IMR-90 (cell line): Measurements from ENCODE around the gene EXOC4. TPM values are rescaled to one million over a fixed set of nuclear protein-coding genes. Genes with fewer than 3 reads are reported as not detected.

Experiments used
- ATAC-seq: fragments of 200-7000 bp; cut with Tn5 transposase; 2 replicates; pipeline ENCODE4 v1.9.1; 2020; ENCODE audit warnings: low read depth, mild to moderate bottlenecking, moderate library complexity
- BruUV-seq: library from RNA; stranded (reverse); fragments of 400-500 nt; replicated peaks from 2 replicates; lab custom pipeline; 2021; lab: Mats Ljungman, UMichigan
- CTCF ChIA-PET: fragments of 300-600 bp; formaldehyde crosslinking; extraction: SDS; loops from one replicate; lab custom pipeline; 2021; ENCODE audit warnings: antibody characterized with exemption; lab: Yijun Ruan, JAX
- POLR2A ChIA-PET: fragments of 300-600 bp; sonication (Branson Sonifier 250); formaldehyde crosslinking; loops from one replicate; lab custom pipeline; 2022; ENCODE audit warnings: antibody characterized with exemption; ENCODE audit not compliant: unreplicated experiment; lab: Charles Lee
- DNase-seq: peaks from one replicate; pipeline ENCODE4 v3.0.0; 2013
- H2AFZ ChIP-seq: replicated peaks from 2 replicates; pipeline ENCODE3; 2013; ENCODE audit warnings: low read length, mild to moderate bottlenecking; ENCODE audit not compliant: poor library complexity
- H2AK5ac ChIP-seq: 2 replicates; pipeline ENCODE4 v1.6.1; 2013; ENCODE audit warnings: low read depth, low read length, inconsistent platforms
- H2AK9ac ChIP-seq: replicated peaks from 2 replicates; pipeline ENCODE3; 2013; ENCODE audit warnings: mild to moderate bottlenecking, low read depth, low read length, moderate library complexity; ENCODE audit not compliant: poor library complexity
- H2BK120ac ChIP-seq: 2 replicates; pipeline ENCODE4 v1.6.1; 2013; ENCODE audit warnings: low read depth, low read length, inconsistent platforms
- H2BK15ac ChIP-seq: 3 replicates; pipeline ENCODE4 v1.6.1; 2013; ENCODE audit warnings: low read depth, low read length, inconsistent platforms
- H2BK20ac ChIP-seq: 2 replicates; pipeline ENCODE4 v1.6.1; 2013; ENCODE audit warnings: low read depth, mild to moderate bottlenecking, inconsistent platforms, low read length, moderate library complexity
- H2BK5ac ChIP-seq: 2 replicates; pipeline ENCODE4 v1.6.1; 2013; ENCODE audit warnings: mild to moderate bottlenecking, low read depth, low read length, inconsistent platforms; ENCODE audit not compliant: poor library complexity, severe bottlenecking
- H3K14ac ChIP-seq: replicated peaks from 2 replicates; pipeline ENCODE4 v1.6.1; 2013; ENCODE audit warnings: low read depth, low read length, inconsistent platforms
- H3K18ac ChIP-seq: 2 replicates; pipeline ENCODE4 v1.6.1; 2013; ENCODE audit warnings: low read depth, low read length, control low read depth
- H3K23ac ChIP-seq: 2 replicates; pipeline ENCODE4 v1.6.1; 2013; ENCODE audit warnings: low read depth, low read length, inconsistent platforms
- H3K27ac ChIP-seq: 2 replicates; pipeline ENCODE4 v1.5.1; 2013; ENCODE audit warnings: mild to moderate bottlenecking, control low read depth, low read length; ENCODE audit not compliant: insufficient read depth
- H3K27me3 ChIP-seq: 2 replicates; pipeline ENCODE4 v1.6.1; 2013; ENCODE audit warnings: low read length; ENCODE audit not compliant: control insufficient read depth, insufficient read depth
- H3K36me3 ChIP-seq: 2 replicates; pipeline ENCODE4 v1.6.1; 2013; ENCODE audit warnings: low read length, mixed read lengths; ENCODE audit not compliant: control insufficient read depth, insufficient read depth
- H3K4ac ChIP-seq: 2 replicates; pipeline ENCODE4 v1.6.1; 2013; ENCODE audit warnings: low read depth, low read length, inconsistent platforms
- H3K4me1 ChIP-seq: 2 replicates; pipeline ENCODE4 v1.6.1; 2013; ENCODE audit warnings: low read length, mixed read lengths; ENCODE audit not compliant: control insufficient read depth, insufficient read depth
- H3K4me2 ChIP-seq: 2 replicates; pipeline ENCODE4 v1.6.1; 2013; ENCODE audit warnings: low read depth, mild to moderate bottlenecking, control low read depth, low read length, moderate library complexity
- H3K4me3 ChIP-seq: 2 replicates; pipeline ENCODE4 v1.5.1; 2013; ENCODE audit warnings: low read depth, mild to moderate bottlenecking, control low read depth, low read length, moderate library complexity; ENCODE audit not compliant: insufficient read depth
- H3K56ac ChIP-seq: 2 replicates; pipeline ENCODE4 v1.6.1; 2013; ENCODE audit warnings: low read length, inconsistent platforms; ENCODE audit not compliant: insufficient read depth; ENCODE audit errors: extremely low read depth
- H3K79me1 ChIP-seq, 2 experiments: 2 replicates each; pipeline ENCODE4 v1.6.1; 2013; ENCODE audit warnings: low read length in 2 of 2, inconsistent platforms in 1 of 2, low read depth in 1 of 2
- H3K9ac ChIP-seq: 2 replicates; pipeline ENCODE4 v1.6.1; 2013; ENCODE audit warnings: low read depth, low read length, control low read depth
- H3K9me1 ChIP-seq: 2 replicates; pipeline ENCODE4 v1.6.1; 2013; ENCODE audit warnings: low read length, inconsistent platforms; ENCODE audit not compliant: insufficient read depth
- H3K9me3 ChIP-seq: 2 replicates; pipeline ENCODE4 v1.6.1; 2013; ENCODE audit warnings: low read length; ENCODE audit not compliant: control insufficient read depth, insufficient read depth
- H4K20me1 ChIP-seq: 2 replicates; pipeline ENCODE4 v1.6.1; 2013; ENCODE audit warnings: low read length, inconsistent platforms; ENCODE audit not compliant: insufficient read depth
- H4K5ac ChIP-seq: 2 replicates; pipeline ENCODE4 v1.6.1; 2013; ENCODE audit warnings: mild to moderate bottlenecking, low read depth, low read length, control low read depth
- H4K8ac ChIP-seq, 2 experiments: 2 replicates each; pipeline ENCODE4 v1.6.1; 2013; ENCODE audit warnings: low read depth in 2 of 2, low read length in 2 of 2, control low read depth in 1 of 2, inconsistent platforms in 1 of 2
- H4K91ac ChIP-seq: 2 replicates; pipeline ENCODE4 v1.6.1; 2013; ENCODE audit warnings: low read depth, low read length, inconsistent platforms; ENCODE audit not compliant: insufficient read depth
- CEBPB ChIP-seq: IDR thresholded peaks from 2 replicates; pipeline ENCODE4 v1.6.1; 2012; ENCODE audit warnings: low read depth, low read length, improper control_type of control experiment
- MAFK ChIP-seq: IDR thresholded peaks from 2 replicates; pipeline ENCODE4 v1.6.1; 2012; ENCODE audit warnings: low read depth, low read length, improper control_type of control experiment
- POLR2A ChIP-seq: IDR thresholded peaks from 2 replicates; pipeline ENCODE4 v1.6.1; 2012; ENCODE audit warnings: mild to moderate bottlenecking, low read depth, low read length
- WGBS, 2 experiments: methylation state at CpG; one replicate each; pipeline versions ENCODE4 v1.1.5 to v1.1.7; 2013; ENCODE audit warnings: missing lambda C conversion rate in 2 of 2; ENCODE audit not compliant: insufficient read length in 1 of 2; ENCODE audit errors: extremely low coverage in 2 of 2; 5-methylcytosine and 5-hydroxymethylcytosine counted together
- dilution Hi-C: fragments of 300-500 bp; cut with HindIII; formaldehyde crosslinking; loops from one replicate; pipeline ENCODE4 v1.14.3; 2018; ENCODE audit warnings: low sequenced_read_pairs; ENCODE audit not compliant: unreplicated experiment
- in situ Hi-C: fragments of 300-500 bp; cut with MboI; formaldehyde crosslinking; loops from 3 replicates; pipeline ENCODE4 v1.14.3; 2019; ENCODE audit warnings: low sequenced_read_pairs, inconsistent platforms, mixed read lengths
- intact Hi-C: fragments of 100-400 bp; cut with micrococcal nuclease; formaldehyde crosslinking; loops from 2 replicates; pipeline ENCODE4 v1.10.0; 2022
- polyA plus RNA-seq, 3 experiments: library from polyadenylated mRNA; depleted of rRNA; stranded (reverse); fragments of >200 nt; gene quantifications; 2 replicates each; pipeline ENCODE4 v1.2.3, GENCODE V29; 2012; ENCODE audit warnings: low replicate concordance in 1 of 3
- total RNA-seq: library from RNA; depleted of rRNA; stranded (reverse); fragments of >200 nt; gene quantifications from 2 replicates; pipeline ENCODE4 v1.2.3, GENCODE V29; 2012

EXOC4 gene
- total and polyA plus RNA-seq, 2 of the 4 experiments (the other 2 are of a cell fraction), result 25.4 to 94.6 TPM

DNA sequence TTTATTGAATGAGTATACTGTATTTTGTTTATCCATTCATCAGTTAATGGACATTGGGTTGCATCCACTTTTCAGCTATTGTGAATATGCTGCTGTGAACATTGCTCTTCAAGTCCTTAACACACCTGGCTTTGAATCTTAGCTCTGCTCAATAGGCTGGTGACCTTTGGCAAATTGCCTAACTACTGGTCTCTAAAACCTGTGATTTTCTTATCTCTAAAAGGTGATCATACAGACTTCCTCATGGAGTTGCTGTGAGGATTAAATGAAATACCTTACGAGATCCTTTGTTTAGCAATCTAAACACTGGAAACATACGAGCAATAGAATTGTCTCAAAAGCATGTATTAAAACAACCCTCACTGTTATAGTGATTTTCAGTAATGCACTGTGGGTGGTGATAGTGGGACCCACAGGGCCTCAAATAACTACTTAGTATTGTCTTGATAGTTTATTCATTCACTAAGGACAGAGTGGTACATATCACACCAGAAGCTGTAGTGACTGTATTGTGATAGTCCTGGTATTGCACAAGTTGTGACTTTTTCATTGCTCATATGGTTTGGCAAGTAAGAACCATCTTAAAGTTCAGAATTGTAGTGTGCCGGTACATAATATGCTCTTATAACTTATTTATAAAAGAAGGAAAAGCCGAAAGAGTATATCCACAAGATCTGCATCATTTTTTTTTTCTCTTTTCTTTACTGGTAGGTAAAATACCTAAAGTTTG is 257.6 kb downstream of the EXOC4 start:
- Histone ChIP-seq H2AFZ (no peak overlapping the region), H2BK120ac (no peak overlapping the region), H4K5ac (no peak overlapping the region), H3K79me1 (peaks cover 0 to 3% of the 10 kb centered on the region in 2 experiments; a peak in 1 of 4 replicates), H2AK9ac (no peak overlapping the region), H3K27ac (no peak overlapping the region), H4K20me1 (no peaks in the 10 kb centered on the region; the same call in 1 of the 2 replicates), H3K9me1 (no peaks in the 10 kb centered on the region), H2BK5ac (no peak overlapping the region), H3K27me3 (no peaks in the 10 kb centered on the region), H4K8ac (no peak overlapping the region), H3K36me3 (no peaks in the 10 kb centered on the region), H2BK15ac (no peak overlapping the region), H3K9me3 (peaks cover 1% of the 10 kb centered on the region; the same call in 1 of the 2 replicates), H3K23ac (no peak overlapping the region), H4K91ac (no peak overlapping the region), H3K56ac (no peak overlapping the region), H3K14ac (no peak overlapping the region), H3K4me3 (no peak overlapping the region), H3K4ac (no peak overlapping the region), H3K4me2 (no peak overlapping the region), H3K18ac (no peak overlapping the region), H2AK5ac (no peak overlapping the region), H2BK20ac (0 out of 2 replicates have a peak overlapping the region, but pooled peaks have one; percentile 54), H3K4me1 (no peaks in the 10 kb centered on the region; the same call in 1 of the 2 replicates), H3K9ac (no peak overlapping the region)
- TF ChIP-seq MAFK (no peak), CEBPB (peak; percentile 34; the same call in 1 of the 2 replicates), POLR2A (no peak)
- ChIA-PET POLR2A (no interaction called here), CTCF (no interaction called here)
- DNase-seq, result peak; percentile 12
- no peak for ATAC-seq
- intact Hi-C loops (loop anchor here (5.0 kb wide), 1 partner anchor 232 kb away; no protein-coding TSS in a partner anchor), dilution Hi-C loops (no loop called here), in situ Hi-C loops (no loop called here)
- BruUV-seq, result no TSS peak
- no CpG with 5 or more reads among the region's 4 CpGs for whole genome bisulfite sequencing, 2 experiments
